ENCODE data around the gene MRPS21. TPM values are rescaled to one million over a fixed set of nuclear protein-coding genes. Genes with fewer than 3 reads are reported as not detected.
A peak's percentile ranks its signal among the peaks of the same experiment; 100 is the strongest.

MRPS21 gene
- total RNA-seq, 2 experiments from 2014 or later: 48.5 to 52.0 TPM

DNA sequence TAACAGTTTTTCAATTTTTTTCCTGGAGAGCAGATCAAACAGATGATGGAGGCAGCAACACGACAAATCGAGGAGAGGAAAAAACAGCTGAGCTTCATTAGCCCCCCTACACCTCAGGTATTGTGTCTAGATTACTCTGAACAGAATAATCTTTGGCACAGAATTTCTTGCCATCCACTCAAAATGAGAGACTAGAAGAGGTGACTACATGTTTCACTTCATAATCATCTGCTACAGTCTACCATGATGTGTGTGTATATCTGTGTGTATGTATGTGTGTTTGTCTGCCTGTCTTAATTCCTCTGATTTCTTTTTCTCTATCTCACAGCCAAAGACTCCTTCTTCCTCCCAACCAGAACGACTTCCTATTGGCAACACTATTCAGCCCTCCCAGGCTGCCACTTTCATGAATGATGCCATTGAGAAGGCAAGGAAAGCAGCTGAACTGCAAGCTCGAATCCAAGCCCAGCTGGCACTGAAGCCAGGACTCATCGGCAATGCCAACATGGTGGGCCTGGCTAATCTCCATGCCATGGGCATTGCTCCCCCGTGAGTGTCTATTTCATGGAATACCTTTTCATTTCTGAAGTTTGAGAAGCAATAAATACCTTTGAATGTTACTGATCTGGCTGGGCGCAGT is 39.1 kb downstream of the MRPS21 start:
- no peak for TF ChIP-seq CTCF (IDR thresholded peaks at IDR 0.05)
- H3K27me3 ChIP-seq (ENCODE audit: control insufficient read depth in 1 of 2, insufficient read depth in 2 of 2, low read length in 2 of 2): no peaks in the 10 kb centered on the region
- Mint-ChIP-seq H3K9me3 (no peaks in the 10 kb centered on the region), H3K27ac (peak overlapping the region; percentile 24), H3K27me3 (no peaks in the 10 kb centered on the region), H3K4me3 (no peak overlapping the region), H3K4me1 (ENCODE audit: low read depth) (peaks cover 6% of the 10 kb centered on the region), H3K36me3 (ENCODE audit: low read depth) (peaks cover 87% of the 10 kb centered on the region)
- intact Hi-C loops (cut with DNase I, micrococcal nuclease): no loop called here
- ATAC-seq (ENCODE audit: poor library complexity) (no peak), DNase-seq (no peak)
- no peaks in the 10 kb centered on the region for H3K4me1 ChIP-seq (ENCODE audit: insufficient read depth, low read length)
- no peak overlapping the region for H3K27ac ChIP-seq (ENCODE audit: low read depth in 1 of 2, low read length in 2 of 2)
- H3K4me3 ChIP-seq (ENCODE audit: low read length): no peak overlapping the region
- ChIA-PET POLR2A (no interaction called here), CTCF (interaction anchor here (0.6 kb wide), 1 partner anchor 1283 kb away, joined by 3 read pairs; no protein-coding TSS in a partner anchor)
- peaks cover 91% of the 10 kb centered on the region for H3K36me3 ChIP-seq (ENCODE audit: insufficient read depth, low read length)
- no peaks in the 10 kb centered on the region for H3K9me3 ChIP-seq (ENCODE audit: control insufficient read depth in 1 of 2, insufficient read depth in 1 of 2, low read length in 2 of 2)

DNA sequence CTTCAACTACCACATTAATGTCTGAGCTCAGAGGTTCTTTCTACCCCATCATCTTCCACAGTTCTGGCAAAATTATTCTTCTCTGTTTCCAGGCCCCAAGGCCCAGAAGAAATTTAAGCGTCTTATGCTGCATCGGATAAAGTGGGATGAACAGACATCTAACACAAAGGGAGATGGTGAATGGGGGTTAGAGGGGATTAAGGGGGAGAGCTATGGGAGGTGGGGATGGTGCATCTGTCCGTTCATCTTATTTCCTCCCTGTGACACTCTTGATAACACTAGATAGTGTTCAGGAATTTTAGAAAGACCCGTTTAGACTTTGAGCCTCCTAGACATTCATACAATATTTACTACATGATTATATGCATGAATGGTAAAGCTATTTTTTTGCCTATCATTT is 52.7 kb downstream of the MRPS21 start:
- no peak for DNase-seq
- TF ChIP-seq CTCF (IDR thresholded peaks at IDR 0.05): no peak
- Histone ChIP-seq H3K9me3 (ENCODE audit: control insufficient read depth in 1 of 2, insufficient read depth in 1 of 2, low read length in 2 of 2) (no peaks in the 10 kb centered on the region), H3K27me3 (ENCODE audit: control insufficient read depth in 1 of 2, insufficient read depth in 2 of 2, low read length in 2 of 2) (no peaks in the 10 kb centered on the region), H3K36me3 (ENCODE audit: insufficient read depth, low read length) (peaks cover 83% of the 10 kb centered on the region), H3K4me3 (ENCODE audit: low read length) (no peak overlapping the region), H3K27ac (ENCODE audit: low read depth in 1 of 2, low read length in 2 of 2) (no peak overlapping the region), H3K4me1 (ENCODE audit: insufficient read depth, low read length) (no peaks in the 10 kb centered on the region)
- ATAC-seq (ENCODE audit: poor library complexity): no peak
- no peaks in the 10 kb centered on the region for H3K4me1 Mint-ChIP-seq (ENCODE audit: low read depth)
- H3K4me3 Mint-ChIP-seq: no peak overlapping the region
- no peaks in the 10 kb centered on the region for H3K9me3 Mint-ChIP-seq
- intact Hi-C loops (cut with DNase I, micrococcal nuclease): no loop called here
- no peaks in the 10 kb centered on the region for H3K27me3 Mint-ChIP-seq
- H3K27ac Mint-ChIP-seq: no peak overlapping the region
- POLR2A ChIA-PET: no interaction called here
- H3K36me3 Mint-ChIP-seq (ENCODE audit: low read depth): peaks cover 85% of the 10 kb centered on the region
- CTCF ChIA-PET: no interaction called here

DNA sequence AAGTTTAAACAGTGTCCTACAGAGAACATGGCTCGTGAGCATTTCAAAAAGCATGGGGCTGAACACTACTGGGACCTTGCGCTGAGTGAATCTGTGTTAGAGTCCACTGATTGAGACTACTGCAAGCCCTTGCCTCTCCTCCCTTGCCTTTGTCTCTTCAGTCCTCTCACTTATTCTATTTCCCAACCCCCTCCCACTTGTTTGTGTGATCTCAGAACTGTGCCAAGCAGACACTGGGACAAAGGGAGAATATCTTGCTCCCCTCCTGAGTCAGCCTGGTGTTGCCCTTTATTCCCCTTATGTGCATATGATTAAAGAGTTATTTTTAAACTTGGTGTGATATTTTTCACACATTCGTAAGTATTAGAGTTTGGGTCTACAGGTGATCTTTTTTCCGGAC is 59.2 kb downstream of the MRPS21 start:
- Mint-ChIP-seq H3K27ac (no peak overlapping the region), H3K4me1 (ENCODE audit: low read depth) (no peaks in the 10 kb centered on the region), H3K36me3 (ENCODE audit: low read depth) (peaks cover 70% of the 10 kb centered on the region), H3K9me3 (no peaks in the 10 kb centered on the region), H3K27me3 (no peaks in the 10 kb centered on the region), H3K4me3 (no peak overlapping the region)
- Histone ChIP-seq H3K36me3 (ENCODE audit: insufficient read depth, low read length) (peaks cover 51% of the 10 kb centered on the region), H3K27me3 (ENCODE audit: control insufficient read depth in 1 of 2, insufficient read depth in 2 of 2, low read length in 2 of 2) (no peaks in the 10 kb centered on the region), H3K27ac (ENCODE audit: low read depth in 1 of 2, low read length in 2 of 2) (no peak overlapping the region), H3K4me1 (ENCODE audit: insufficient read depth, low read length) (no peaks in the 10 kb centered on the region), H3K9me3 (ENCODE audit: control insufficient read depth in 1 of 2, insufficient read depth in 1 of 2, low read length in 2 of 2) (no peaks in the 10 kb centered on the region), H3K4me3 (ENCODE audit: low read length) (no peak overlapping the region)
- POLR2A ChIA-PET: interaction anchor here (2.5 kb wide), 1 partner anchor 11 kb away, joined by 5 read pairs; the partner anchor contains the start of gene RPRD2
- intact Hi-C loops (cut with DNase I, micrococcal nuclease): no loop called here
- TF ChIP-seq CTCF (IDR thresholded peaks at IDR 0.05): no peak
- ATAC-seq (ENCODE audit: poor library complexity): no peak
- CTCF ChIA-PET: no interaction called here
- DNase-seq: no peak

Other genes starting within 250 kb of the MRPS21 start
- 10 to 100 TPM in 1 of 2 experiments, 1 to 10 TPM in 1; 9.6 to 10.7 TPM for gene VPS45, start 226.1 kb upstream of the MRPS21 start, total RNA-seq
- 100 to 1,000 TPM in 1 of 2 experiments, 10 to 100 TPM in 1; 97.6 to 110 TPM for gene PLEKHO1, start 143.9 kb upstream of the MRPS21 start, total RNA-seq
- gene ANP32E, start 57.7 kb upstream of the MRPS21 start, total RNA-seq: 10 to 100 TPM; 31.9 to 32.9 TPM
- gene CA14, start 36.1 kb upstream of the MRPS21 start, total RNA-seq: not detected
- 100 to 1,000 TPM; 115 to 122 TPM for gene APH1A, start 24.8 kb upstream of the MRPS21 start, total RNA-seq
- 1 to 10 TPM; 4.1 to 4.4 TPM for gene C1orf54, start 21.1 kb upstream of the MRPS21 start, total RNA-seq
- gene CIART, start 11.3 kb upstream of the MRPS21 start, total RNA-seq: 1 to 10 TPM; 4.0 to 4.5 TPM
- 100 to 1,000 TPM; 136 to 153 TPM for gene PRPF3, start 27.7 kb downstream of the MRPS21 start, total RNA-seq
- gene RPRD2, start 70.3 kb downstream of the MRPS21 start, total RNA-seq: 10 to 100 TPM; 27.1 to 27.9 TPM
- 10 to 100 TPM; 22.8 to 25.3 TPM for gene TARS2, start 193.6 kb downstream of the MRPS21 start, total RNA-seq
- under 1 TPM in 1 of 2 experiments, not detected in 1; 0.31 TPM for gene ECM1, start 214.2 kb downstream of the MRPS21 start, total RNA-seq
- not detected for gene FALEC, start 221.9 kb downstream of the MRPS21 start, total RNA-seq

Measured in CD4-positive, alpha-beta T cell (primary cell).